ENCODE measurements around the gene XRRA1. TPM values are rescaled to one million over a fixed set of nuclear protein-coding genes. Genes with fewer than 3 reads are reported as not detected.
A peak's percentile ranks its signal among the peaks of the same experiment; 100 is the strongest.

The XRRA1 gene
- total RNA-seq, 1 donor from 2014 or later = 11.4 TPM

GRCh38 chr11:74932797-74933196 lies 16.1 kb downstream of the XRRA1 start:
- no peak for DNase-seq (ENCODE audit: low spot score in 2 of 2)
- no peaks in the 10 kb centered on the region for H3K9me3 ChIP-seq
- intact Hi-C loops (cut with DNase I) = loop anchor here (10.0 kb wide), 1 partner anchor 72 kb away; no protein-coding TSS in a partner anchor
- no peak overlapping the region for H3K4me3 ChIP-seq
- H3K4me1 ChIP-seq = no peaks in the 10 kb centered on the region
- H3K27me3 ChIP-seq = no peaks in the 10 kb centered on the region
- no peak for TF ChIP-seq CTCF (IDR thresholded peaks at IDR 0.05)
- no peak overlapping the region for H3K27ac ChIP-seq
- peaks cover 27 to 37% of the 10 kb centered on the region in 2 donors for H3K36me3 ChIP-seq

- no peak for DNase-seq (ENCODE audit: low spot score in 2 of 2)
- no peaks in the 10 kb centered on the region for H3K9me3 ChIP-seq
- H3K36me3 ChIP-seq = peaks cover 27 to 37% of the 10 kb centered on the region in 2 donors
- TF ChIP-seq CTCF (IDR thresholded peaks at IDR 0.05) = no peak
- no peaks in the 10 kb centered on the region for H3K27me3 ChIP-seq
- no peak overlapping the region for H3K4me3 ChIP-seq
- no peak overlapping the region for H3K27ac ChIP-seq
- no peaks in the 10 kb centered on the region for H3K4me1 ChIP-seq
- intact Hi-C loops (cut with DNase I) = loop anchor here (10.0 kb wide), 1 partner anchor 73 kb away; no protein-coding TSS in a partner anchor
Observed at GRCh38 chr11:74932169-74932568, 16.7 kb downstream of the XRRA1 start.

GRCh38 chr11:74929431-74930363 lies 19.2 kb downstream of the XRRA1 start:
- peak; percentile 25 to 82 for DNase-seq (ENCODE audit: low spot score in 2 of 2)
- peak; percentile 49 to 87 (median 69) for TF ChIP-seq CTCF (IDR thresholded peaks at IDR 0.05)
- no peak overlapping the region for H3K4me3 ChIP-seq
- no peak overlapping the region for H3K27ac ChIP-seq
- H3K36me3 ChIP-seq = peaks cover 9 to 19% of the 10 kb centered on the region in 2 donors
- no peaks in the 10 kb centered on the region for H3K9me3 ChIP-seq
- H3K4me1 ChIP-seq = no peaks in the 10 kb centered on the region
- H3K27me3 ChIP-seq = no peaks in the 10 kb centered on the region
- intact Hi-C loops (cut with DNase I) = loop anchor here (1.0 to 10.0 kb wide), 4 partner anchors 75 to 319 kb away; partner anchors contain the start of gene TPBGL

GRCh38 chr11:74927496-74927895 lies 21.4 kb downstream of the XRRA1 start:
- intact Hi-C loops (cut with DNase I) = loop anchor here (5.0 kb wide), 1 partner anchor 105 kb away; no protein-coding TSS in a partner anchor
- Histone ChIP-seq H3K4me1 (no peaks in the 10 kb centered on the region), H3K27me3 (no peaks in the 10 kb centered on the region), H3K36me3 (peaks cover 0 to 4% of the 10 kb centered on the region in 2 donors), H3K9me3 (no peaks in the 10 kb centered on the region), H3K4me3 (no peak overlapping the region), H3K27ac (no peak overlapping the region)
- TF ChIP-seq CTCF (IDR thresholded peaks at IDR 0.05) = no peak
- no peak for DNase-seq (ENCODE audit: low spot score in 2 of 2)

GRCh38 chr11:74926304-74927030 lies 22.4 kb downstream of the XRRA1 start:
- Histone ChIP-seq H3K4me3 (no peak overlapping the region), H3K27me3 (no peaks in the 10 kb centered on the region), H3K27ac (no peak overlapping the region), H3K4me1 (no peaks in the 10 kb centered on the region), H3K9me3 (no peaks in the 10 kb centered on the region), H3K36me3 (no peaks in the 10 kb centered on the region)
- intact Hi-C loops (cut with DNase I) = loop anchor here (5.0 kb wide), 1 partner anchor 106 kb away; no protein-coding TSS in a partner anchor
- DNase-seq (ENCODE audit: low spot score in 2 of 2) = no peak
- no peak for TF ChIP-seq CTCF (IDR thresholded peaks at IDR 0.05)

Data from ascending aorta (tissue), 2 donors.